ENCODE measurements around the gene FBXO24.

- TF ChIP-seq POLR2A (IDR thresholded peaks at IDR 0.05; ENCODE audit: low read length) (no peak), GATA1 (IDR thresholded peaks at IDR 0.05; ENCODE audit: low read depth, low read length) (no peak)
Measured at GRCh38 chr7:100575746-100576383, 10.3 kb upstream of the FBXO24 start.
